Fibroblast of mammary gland (primary cell): Measurements from ENCODE around the gene TEAD1.

Source experiments
- DNase-seq: peaks from one replicate; pipeline ENCODE4 v3.0.0-alpha.2; 2010; ENCODE audit warnings: low read depth
- H3K4me3 ChIP-seq: 2 replicates; pipeline ENCODE4 v1.5.1; 2011; ENCODE audit warnings: low read depth, mild to moderate bottlenecking, low read length, moderate library complexity; ENCODE audit not compliant: control insufficient read depth
- CTCF ChIP-seq: conservative IDR thresholded peaks from 2 replicates; pipeline ENCODE4 v1.5.1; 2011; ENCODE audit warnings: low read depth, low read length, inconsistent platforms; ENCODE audit not compliant: control insufficient read depth, insufficient read depth

The TEAD1 gene

GRCh38 chr11:12673924-12674570 lies at the start of gene TEAD1:
Gene TEAD1, plus strand, starts transcription at chr11:12674421.
- TF ChIP-seq CTCF: no peak
- DNase-seq: peak; percentile 94
- peak within 1 kb of the TSS; percentile 87 for H3K4me3 ChIP-seq

GRCh38 chr11:12624595-12624994 lies 49.6 kb upstream of the TEAD1 start:
- DNase-seq: no peak
- no peak overlapping the region for H3K4me3 ChIP-seq
- no peak for TF ChIP-seq CTCF

GRCh38 chr11:12625438-12626071 lies 48.7 kb upstream of the TEAD1 start:
- peak; percentile 90 for DNase-seq
- no peak for TF ChIP-seq CTCF
- H3K4me3 ChIP-seq: no peak overlapping the region

- H3K4me3 ChIP-seq: no peak overlapping the region
Observed at GRCh38 chr11:12626616-12627015, 47.6 kb upstream of the TEAD1 start.

GRCh38 chr11:12628314-12628713 lies 45.9 kb upstream of the TEAD1 start:
- TF ChIP-seq CTCF: no peak
- DNase-seq: no peak
- H3K4me3 ChIP-seq: no peak overlapping the region

More at GRCh38 chr11:12626616-12627015, 47.6 kb upstream of the TEAD1 start:
- TF ChIP-seq CTCF: no peak
- DNase-seq: no peak

GRCh38 chr11:12629601-12630313 lies 44.5 kb upstream of the TEAD1 start:
- TF ChIP-seq CTCF: no peak
- peak; percentile 68 for DNase-seq
- no peak overlapping the region for H3K4me3 ChIP-seq
